ENCODE data around the gene GOLGB1.

The GOLGB1 gene

DNA sequence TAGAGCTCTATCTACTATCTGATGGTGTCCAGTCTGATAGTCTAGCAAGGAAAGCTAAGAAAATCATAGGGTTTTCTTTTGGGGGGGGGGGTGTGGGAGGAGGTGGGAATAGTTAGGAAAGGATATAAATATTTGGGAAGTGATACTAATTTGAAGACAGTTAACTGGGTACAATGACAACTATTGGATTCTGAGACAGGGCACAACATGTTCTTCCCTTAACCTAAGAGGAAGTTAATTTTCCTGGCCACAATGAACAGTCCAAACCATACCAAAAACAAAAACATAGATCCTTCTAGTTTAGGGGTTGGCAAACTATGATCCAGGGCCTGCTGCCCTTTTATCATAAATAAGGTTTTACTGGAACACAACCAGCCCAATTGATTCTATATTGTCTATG lies 78.9 kb downstream of the GOLGB1 start:
- no peak for DNase-seq

DNA sequence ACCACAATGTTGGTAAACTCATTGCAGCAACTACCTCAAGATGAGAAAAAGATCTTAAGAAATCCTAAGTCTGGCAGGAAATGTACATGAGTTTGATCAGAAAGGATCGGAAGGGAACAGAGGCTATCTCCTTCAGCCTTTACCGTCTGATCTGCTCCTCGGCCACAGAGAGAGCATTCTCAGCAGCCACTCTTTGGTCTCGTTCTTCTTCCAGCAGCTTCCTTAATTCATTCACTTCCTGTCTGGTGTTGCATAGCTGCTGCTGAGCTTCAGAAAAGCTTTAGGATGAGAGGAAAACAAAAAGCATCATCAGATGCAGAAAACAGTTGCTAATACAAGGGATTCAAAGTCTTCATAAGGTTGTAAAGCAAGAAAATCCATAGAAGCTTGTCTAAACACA lies 82.2 kb downstream of the GOLGB1 start:
- DNase-seq: no peak

DNA sequence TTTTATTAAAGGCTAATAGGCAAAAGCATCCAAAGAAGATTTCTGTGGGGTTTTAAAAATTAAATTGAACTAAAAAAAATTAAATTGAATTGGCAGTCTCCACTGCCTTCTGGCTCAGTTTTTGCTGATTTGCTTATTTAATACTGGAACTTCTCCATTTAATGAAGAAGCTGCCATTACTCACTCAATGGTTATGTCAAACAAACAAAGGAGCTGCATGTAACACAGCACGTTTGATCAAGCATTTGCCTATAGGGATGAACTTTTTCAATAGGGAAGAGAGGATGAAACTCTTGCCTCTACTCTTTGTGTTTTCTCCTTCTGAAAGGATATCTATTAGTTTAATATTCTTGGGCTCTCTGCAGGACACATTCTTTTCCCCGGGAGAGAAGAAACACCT lies 84.1 kb downstream of the GOLGB1 start:
- no peak for DNase-seq

DNA sequence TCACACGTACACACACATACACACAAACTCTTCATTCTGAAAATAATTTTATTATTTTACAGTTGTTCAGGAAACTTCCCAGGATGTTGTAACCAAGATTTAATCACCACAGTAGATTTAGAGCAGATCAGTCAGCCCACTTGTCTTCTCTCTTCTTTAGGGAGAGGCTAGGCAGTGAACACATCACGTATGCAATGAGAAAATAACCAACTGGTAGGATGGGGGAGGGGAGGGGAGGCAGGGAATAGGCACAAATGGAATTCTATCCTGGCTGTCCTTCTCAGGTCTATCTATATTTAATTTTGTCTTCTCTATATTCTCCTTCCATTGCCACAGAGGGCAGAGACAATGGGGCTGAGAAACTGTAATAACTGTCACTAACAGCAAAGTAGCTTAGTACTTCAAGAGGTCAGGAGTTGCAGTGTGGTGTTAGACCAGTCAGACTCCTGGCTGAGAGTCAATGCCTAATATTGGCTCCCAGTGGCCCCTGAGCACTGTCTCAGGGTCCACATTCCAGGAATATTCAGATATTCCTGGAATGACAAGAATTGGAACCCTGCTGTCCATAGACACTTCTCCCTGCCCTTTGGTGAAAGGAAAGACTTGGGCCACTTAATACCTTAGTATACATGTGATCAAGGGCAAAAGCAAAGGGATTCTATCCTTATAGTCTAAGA lies 86.2 kb downstream of the GOLGB1 start:
- no peak for DNase-seq

DNA sequence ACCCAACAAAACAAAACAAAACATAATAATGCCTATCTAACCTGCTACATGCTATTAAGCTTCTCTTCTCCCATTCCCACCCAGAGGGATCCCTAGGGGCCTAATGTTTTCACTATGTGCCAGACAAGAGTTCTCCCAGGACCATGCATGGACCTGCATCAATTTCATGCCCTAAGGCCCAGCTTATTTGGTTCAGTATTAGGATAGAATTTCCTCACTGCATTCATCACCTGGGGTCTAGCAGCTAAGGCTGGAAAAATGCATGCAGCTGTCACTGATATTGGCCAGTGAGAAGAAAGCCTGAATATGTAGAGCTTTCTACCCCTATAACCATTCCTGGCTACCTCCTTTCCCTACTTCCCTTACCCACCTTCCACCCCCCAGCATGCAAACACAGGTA lies 86.8 kb downstream of the GOLGB1 start:
- no peak for DNase-seq

DNA sequence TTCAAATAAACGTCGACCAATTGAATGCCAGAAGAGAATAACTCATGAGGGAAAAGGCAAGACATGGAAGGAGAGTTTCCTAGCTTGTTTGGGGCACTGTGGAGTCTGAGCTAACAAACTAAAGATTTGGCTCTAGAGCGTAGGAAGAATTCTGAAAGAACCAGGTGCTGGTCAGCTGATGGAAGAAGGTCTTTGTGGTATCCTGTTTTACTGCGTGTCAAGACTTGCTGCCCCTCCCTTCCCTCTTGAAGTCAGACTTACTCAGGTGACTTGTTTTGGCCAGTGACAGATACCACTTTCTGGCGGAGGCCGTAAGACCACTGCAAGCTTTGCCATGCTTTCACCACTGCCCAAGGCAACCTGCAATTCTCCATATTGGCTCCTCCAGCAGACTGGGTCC lies 88.2 kb downstream of the GOLGB1 start:
- no peak for DNase-seq

DNA sequence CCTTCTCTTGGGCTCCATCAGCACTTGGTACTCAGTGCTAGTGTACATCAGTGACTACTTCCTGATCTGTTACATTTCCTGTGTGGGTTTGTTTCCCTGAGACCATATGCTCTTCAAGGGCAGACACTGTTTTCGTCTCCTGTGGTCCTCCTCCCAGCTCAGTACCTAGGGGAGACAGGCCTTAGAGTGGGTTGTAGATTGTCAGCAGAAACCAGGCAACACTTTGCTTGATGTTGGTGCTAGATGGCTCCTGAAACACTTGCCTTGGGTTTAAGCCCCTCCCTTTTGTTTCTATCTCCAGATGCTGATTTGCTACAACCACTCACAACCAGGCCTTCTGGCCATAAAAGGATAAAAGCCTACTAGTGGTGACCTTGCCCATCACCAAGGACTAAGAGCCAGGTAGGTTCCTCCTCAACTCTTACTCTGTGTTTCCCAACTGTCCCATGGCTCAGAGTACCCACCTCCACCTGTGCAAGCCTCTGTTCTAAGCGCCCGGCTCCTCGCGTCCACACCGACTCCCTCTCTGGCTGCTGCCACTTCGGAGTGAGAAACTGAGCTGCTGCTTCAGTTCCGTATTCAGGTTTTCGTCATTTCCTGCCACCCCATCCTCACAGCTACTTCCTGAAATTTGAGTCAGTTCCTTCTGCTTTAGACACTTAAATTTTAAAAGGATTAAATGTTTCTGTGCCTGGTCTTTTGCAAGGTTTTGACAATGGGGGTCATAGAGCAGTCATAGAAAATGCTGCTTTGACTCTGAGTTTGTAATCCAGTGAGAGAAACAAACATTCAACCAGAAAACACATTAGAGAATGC lies 89.0 kb downstream of the GOLGB1 start, which contains the start of gene HCLS1:
HCLS1 (minus strand) TSS at position 548 of the 816 bp plus-strand sequence. CDS start 2,556 bp downstream, outside the sequence.
- DNase-seq: no peak

DNA sequence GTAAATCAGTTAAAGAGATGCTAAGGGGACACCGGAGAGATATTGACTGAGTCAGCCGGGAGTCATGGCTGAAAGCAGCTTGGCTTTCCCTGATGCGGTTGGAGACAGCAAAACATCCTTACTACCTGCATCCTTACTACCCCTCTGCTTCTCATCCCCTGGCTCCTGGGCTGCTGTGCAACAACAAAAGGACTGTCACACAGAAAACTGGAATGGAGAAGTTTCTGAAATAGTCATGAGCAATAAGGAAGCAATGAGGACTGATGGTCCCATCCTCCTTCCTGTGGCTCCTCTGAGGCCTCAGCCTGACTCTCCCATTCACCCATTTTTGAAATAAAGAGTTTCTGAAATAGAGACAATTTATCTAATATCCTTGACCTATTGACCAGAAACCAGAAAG lies 90.0 kb downstream of the GOLGB1 start:
- DNase-seq: no peak

DNA sequence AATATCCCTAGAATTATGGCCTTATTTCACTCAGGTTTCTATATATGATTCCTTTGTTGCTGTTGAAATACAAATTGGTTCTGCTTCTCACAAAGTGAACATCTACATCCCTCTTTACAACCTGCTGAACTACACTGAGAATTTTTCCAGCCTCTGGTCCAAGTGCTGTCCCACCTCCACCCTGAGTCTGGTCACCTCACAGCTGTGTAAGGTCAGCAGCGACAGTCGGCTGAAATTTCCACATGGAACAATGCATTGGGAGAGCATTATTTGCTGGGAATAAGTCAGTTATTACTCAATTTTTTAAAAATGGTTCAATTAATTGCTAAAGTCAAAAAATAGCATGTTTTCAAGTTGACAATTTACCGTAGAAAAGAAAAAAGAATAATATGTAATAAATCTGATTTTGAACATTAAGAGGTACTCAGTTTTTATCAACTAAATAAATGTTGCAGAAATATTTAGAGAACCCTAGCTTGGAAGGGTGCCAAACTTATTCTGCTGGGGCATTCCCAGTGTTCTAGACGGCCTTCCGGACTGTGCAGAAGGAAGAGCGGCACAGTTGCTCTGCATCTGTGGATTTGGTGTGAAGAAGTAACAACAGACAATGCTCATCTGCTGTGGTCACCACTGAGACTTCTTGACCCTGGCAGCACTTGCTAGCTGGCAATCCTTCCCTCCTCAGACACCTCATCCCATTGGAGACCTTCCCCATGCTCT lies 90.7 kb downstream of the GOLGB1 start:
- no peak for DNase-seq

DNA sequence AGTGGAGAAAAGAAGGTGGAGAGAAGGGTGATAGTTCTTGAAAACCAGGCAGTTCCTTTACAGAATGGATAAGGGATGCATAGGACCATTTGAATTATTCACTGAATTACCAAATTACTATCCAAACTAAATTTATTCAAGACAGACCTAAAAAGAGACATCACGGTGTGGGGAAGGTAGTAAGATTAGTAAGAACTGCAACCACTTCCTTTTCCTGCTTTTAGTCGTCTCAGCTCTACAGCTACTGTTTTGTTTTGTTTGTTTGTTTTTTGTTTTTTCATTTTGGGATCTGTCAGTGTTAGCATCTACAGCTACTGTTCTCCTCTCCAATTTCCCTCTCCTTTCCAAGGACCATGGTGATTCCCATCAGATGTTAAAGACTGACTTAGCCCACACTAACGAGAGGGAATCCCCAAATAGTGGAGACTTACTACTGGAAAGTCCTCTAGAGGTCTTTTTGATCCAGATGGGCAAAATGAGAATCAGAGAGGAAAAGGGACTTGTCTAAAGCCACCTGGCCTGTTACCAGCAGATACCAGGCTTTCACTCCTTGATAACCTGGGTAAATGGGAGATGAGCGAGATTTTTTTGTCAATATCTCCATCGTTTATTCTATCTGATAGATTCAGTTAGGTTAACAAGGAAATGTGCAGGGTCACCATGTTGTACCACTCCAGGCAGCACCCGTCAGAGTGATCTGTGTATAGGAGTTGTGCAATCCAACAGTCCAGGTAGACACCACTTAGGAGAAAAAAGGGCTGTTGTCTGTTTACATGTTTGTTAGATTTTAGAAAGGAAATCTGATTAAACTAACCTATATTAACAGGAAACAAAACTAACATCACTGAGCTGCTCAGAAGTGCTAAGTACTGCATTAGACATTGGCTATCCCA lies 94.8 kb downstream of the GOLGB1 start:
- no peak for DNase-seq

DNA sequence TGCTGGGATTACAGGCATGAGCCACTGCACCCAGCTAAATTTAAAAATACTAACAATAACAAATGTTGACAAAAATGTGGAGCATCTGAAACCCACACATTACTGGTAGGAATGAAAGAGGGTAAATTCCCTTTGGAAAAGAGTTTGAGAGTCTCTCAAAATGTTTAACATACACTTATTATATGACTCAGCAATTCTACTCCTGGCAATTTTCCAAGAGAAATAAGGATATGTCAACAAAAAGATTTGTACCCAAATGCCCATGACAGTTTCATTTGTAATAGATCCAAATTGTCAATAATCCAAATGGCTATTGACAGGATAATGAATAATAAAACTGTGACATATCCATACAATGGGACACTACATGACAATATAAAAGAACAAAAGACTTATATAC lies 97.9 kb downstream of the GOLGB1 start:
- DNase-seq: no peak

DNA sequence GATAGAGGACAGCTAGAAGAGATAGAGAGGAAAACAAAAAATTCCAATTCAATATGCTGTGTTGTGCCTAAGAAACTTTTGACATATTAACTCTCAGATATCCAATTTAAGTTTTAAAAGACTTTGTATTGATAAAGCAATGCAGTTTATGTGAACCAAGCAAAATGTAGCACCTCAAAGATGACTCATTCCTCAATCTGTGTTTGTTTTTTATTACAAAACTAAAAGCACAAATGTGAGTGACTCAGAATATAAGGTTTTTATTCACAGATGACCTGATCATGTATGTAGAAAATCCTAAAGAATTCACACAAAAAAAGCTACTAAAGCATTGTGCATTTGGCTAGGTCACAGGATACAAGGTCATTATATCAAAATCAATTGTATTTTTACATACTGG lies 99.9 kb downstream of the GOLGB1 start:
- DNase-seq: no peak

DNA sequence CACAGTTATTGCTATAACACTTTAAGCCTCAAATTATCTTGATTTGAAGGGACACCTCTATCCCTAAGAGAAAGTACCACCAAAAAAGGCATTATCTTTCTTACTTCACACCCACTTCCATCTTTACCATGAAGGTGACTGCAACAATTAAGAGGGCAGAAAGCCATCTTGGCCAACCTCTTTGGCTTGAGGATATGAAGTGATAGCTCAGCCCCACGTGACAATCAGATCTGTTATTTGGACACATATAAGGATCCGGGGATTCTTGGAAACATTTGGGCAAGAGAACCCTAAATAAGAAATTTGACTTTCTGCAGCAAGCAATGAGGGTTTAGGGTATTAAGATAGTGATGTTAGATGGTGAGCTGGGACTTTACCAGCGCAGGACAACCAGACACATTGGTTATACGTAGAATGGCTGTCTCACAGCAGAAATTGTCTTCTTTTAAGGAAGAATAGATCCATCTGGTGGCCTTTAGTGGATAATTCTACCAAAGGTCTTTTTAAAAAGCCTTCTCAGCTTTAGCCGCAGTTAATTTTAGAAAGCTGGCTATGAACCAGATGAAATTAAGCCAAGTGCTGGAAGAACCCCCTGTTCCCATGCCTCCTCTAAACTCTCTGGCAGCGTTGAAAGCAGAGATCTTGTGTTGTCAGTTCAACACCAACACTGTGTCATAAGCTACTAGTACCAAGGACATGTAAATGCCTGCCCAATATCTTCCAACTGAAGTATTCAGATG lies 101.2 kb downstream of the GOLGB1 start:
- DNase-seq: no peak

DNA sequence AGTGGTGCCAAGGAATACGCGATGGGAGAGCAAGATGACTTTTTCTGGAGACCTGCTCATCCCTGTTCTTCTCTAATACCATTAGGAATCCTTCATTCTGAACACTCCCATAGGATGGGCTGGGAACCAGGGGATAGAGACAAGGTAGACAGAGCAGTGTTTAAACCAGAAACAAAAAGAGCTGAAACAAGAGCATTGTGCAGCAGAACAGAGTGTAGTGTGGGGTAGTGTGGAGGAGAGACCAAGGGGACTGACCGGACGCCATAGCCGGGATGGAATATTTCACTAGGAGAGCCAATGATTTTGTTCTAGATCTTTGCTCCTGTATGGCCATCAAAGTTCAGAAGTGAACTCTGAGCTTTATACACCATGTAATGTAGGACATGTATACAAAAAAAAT lies 104.5 kb downstream of the GOLGB1 start:
- no peak for DNase-seq

DNA sequence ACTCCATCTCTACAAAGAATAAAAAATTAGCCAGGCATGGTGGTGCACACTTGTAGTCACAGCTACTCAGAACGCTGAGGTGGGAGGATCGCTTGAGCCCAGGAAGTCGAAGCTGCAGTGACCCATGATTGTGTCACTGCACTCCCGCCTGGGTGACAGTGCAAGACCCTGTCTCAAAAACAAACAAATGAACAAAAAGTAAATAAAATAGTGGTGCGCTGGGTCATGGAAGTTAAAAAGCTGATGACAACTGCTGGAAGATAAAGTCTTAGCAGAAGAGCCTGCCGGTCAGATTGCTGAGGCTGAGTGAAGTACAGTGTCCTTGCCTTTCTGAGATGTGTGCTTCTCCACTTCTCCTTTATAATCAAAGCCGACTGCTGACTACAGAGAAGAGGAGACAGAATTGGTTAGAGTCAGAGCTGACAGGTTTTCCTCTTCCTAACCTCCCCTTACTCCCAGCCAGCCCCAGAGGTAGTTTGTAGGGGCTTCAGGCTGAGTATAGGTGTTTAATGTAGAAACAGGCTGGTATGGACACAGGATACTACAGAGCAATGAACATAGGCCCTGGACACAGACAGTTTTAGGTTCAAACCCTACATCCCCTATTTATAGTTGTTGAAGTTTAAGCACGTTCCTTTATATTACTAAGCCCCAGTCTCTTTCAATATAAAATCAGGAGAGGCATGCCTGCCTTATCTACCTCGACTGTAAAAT lies 106.8 kb downstream of the GOLGB1 start:
- no peak for DNase-seq

DNA sequence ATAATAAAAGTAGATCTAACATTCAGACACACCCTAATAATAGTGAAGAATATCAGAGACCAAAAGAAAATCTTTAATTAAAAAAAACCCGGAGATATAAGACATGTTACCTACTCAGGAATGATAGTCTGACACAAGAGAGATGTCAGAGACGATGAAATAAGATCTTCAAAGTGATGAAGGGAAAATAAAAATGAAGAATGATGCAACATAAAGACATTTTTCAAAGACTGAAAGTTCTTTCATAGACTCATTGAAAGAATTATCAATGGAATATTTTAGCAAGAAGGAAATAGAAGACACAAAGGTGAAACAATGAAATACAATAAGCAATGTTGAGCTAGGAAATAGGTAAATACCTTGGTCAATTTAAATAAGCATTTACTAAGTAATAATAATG lies 108.4 kb downstream of the GOLGB1 start:
- DNase-seq: no peak

DNA sequence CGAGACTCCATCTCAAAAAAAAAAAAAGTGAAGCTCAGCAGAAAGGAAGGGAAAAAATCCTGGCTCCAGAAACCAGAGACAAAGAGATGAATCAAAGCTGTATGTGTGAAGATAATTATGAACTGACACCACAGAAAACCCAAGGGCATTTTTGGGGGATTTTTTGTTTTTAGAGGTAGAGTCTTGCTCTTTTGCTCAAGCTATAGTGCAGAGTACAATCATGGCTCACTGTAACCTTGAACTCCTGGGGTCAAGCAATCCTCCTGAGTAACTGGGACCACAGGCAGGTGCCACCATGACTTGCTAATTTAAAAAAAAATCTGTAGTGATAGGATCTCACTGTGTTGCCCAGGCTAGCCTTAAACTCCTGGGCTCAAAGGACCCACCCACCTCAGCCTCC lies 111.6 kb downstream of the GOLGB1 start:
- DNase-seq: no peak

DNA sequence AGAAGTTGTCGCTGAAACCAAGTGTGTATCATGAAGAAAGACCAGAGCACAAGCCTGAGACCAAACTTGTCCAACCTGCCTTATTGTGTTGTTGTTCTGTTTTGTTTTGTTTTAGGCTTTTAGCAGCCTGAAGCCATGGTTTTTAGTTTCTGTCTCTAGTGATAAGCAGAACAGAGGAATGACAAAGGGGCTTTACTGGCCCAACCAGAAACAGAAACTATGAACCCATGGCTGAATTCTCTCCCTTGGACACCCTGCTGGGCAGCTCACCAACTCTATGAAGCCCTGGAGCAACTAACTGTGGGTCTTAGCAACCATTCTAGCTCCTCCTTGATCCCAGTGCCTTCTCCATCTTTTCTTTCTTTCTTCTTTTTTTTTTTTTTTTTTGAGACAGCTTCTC lies 119.2 kb downstream of the GOLGB1 start:
- DNase-seq: no peak

DNA sequence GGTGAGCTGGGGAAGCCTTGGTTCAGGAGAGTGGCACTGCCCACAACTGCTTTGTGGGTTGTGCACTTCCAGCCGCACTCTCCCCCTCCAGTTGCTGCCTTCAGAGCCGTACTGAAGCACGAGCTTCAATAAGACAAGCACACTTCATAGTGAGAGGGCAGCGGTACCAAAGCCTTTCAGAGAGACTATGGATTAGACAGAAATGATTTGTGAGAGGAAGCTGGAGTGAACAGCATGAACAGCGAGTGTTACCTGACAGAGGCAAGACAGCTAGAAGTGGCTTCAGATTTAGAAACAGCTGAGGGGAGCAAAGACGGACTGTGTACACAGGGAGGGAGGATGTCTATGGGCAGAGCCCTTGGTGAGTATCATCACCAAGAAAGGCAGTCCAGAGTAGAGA lies 119.9 kb downstream of the GOLGB1 start:
- no peak for DNase-seq

DNA sequence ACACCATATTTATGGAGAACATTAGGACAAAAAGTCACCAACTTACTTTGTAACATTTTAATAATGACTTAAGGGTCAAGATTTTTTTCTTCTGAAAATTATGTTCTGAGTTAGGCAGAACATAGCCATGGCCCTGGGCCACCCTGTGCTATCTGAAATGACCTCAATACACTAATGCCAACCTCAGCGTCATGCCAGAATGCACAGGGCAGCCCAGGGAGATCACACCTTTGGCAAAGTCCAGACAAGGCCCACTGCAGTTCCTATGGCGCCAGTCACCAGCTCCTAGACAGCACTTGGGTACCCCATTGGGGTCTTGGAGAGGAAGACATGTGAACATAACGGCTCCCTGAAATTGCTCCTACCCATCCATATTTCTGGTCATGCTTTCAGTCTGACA lies 121.9 kb downstream of the GOLGB1 start:
- no peak for DNase-seq

DNA sequence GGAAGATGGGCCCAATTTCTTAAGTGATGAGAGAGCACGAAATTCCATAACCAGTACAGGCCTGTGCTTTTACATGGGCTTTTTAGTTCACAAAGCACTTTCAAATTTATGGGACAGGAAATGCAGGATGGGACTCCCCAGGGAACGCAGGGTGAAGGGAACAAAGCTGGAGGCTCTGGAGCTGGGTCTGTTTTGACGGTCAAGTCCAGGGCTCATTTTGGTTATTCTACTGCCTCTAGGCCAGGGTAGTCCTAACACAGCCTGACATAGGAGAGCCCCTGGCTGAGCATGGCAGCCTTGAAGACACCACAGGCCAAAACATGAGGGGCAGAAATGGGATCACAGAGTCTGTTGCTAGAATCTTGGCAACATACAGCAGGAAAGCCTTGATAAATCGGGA lies 122.3 kb downstream of the GOLGB1 start:
- no peak for DNase-seq
